CD4-positive, alpha-beta T cell (primary cell): ENCODE measurements around the gene DGKI. TPM values are rescaled to one million over a fixed set of nuclear protein-coding genes. Genes with fewer than 3 reads are reported as not detected.

ENCODE experiments used
- ATAC-seq: fragments of 200-7000 bp; cut with Tn5 transposase; one replicate; pipeline ENCODE4 v1.10.0; 2022; ENCODE audit warnings: mild to moderate bottlenecking; ENCODE audit not compliant: poor library complexity
- CTCF ChIA-PET: fragments of 350-600 bp; sonication (Branson Sonifier 250); formaldehyde crosslinking; loops from one replicate; lab custom pipeline; 2021; ENCODE audit warnings: antibody characterized with exemption, inconsistent platforms; lab: Charles Lee
- POLR2A ChIA-PET: fragments of 350-600 bp; sonication (Branson Sonifier 250); formaldehyde crosslinking; loops from one replicate; lab custom pipeline; 2021; ENCODE audit warnings: antibody characterized with exemption, inconsistent platforms; lab: Charles Lee
- DNase-seq, 14 experiments: peaks; one replicate each; pipeline ENCODE4 v3.0.0-alpha.2; 2013 to 2020; ENCODE audit warnings: mixed read lengths in 2 of 14
- H3K27ac ChIP-seq, 2 donors: one replicate each; pipeline versions ENCODE4 v1.5.1 to v1.7.0; 2013; ENCODE audit warnings: low read length in 2 of 2, low read depth in 1 of 2, mild to moderate bottlenecking in 1 of 2
- H3K27me3 ChIP-seq, 2 experiments: 1 replicate in 1 of 2; 2 replicates in 1 of 2; pipeline versions ENCODE4 v1.6.1 to v1.7.0; 2013; ENCODE audit warnings: low read length in 2 of 2, control low read depth in 1 of 2, mild to moderate bottlenecking in 1 of 2, moderate library complexity in 1 of 2; ENCODE audit not compliant: insufficient read depth in 2 of 2, control insufficient read depth in 1 of 2
- H3K36me3 ChIP-seq: one replicate; pipeline ENCODE4 v1.6.1; 2013; ENCODE audit warnings: low read length, control low read depth; ENCODE audit not compliant: insufficient read depth
- H3K4me1 ChIP-seq: one replicate; pipeline ENCODE4 v1.6.1; 2013; ENCODE audit warnings: low read length, control low read depth; ENCODE audit not compliant: insufficient read depth
- H3K4me3 ChIP-seq: one replicate; pipeline ENCODE4 v1.5.1; 2013; ENCODE audit warnings: mild to moderate bottlenecking, low read length, moderate library complexity
- H3K9me3 ChIP-seq, 2 experiments: 1 replicate in 1 of 2; 2 replicates in 1 of 2; pipeline versions ENCODE4 v1.6.1 to v1.7.0; 2013; ENCODE audit warnings: low read length in 2 of 2, mild to moderate bottlenecking in 2 of 2, control low read depth in 1 of 2, moderate library complexity in 1 of 2; ENCODE audit not compliant: control insufficient read depth in 1 of 2, insufficient read depth in 1 of 2
- H3K27ac Mint-ChIP-seq: one replicate; pipeline ENCODE4 v1.8.0; 2020; ENCODE audit warnings: mixed read lengths
- H3K27me3 Mint-ChIP-seq: one replicate; pipeline ENCODE4 v1.8.0; 2021; ENCODE audit warnings: mixed read lengths
- H3K36me3 Mint-ChIP-seq: one replicate; pipeline ENCODE4 v1.8.0; 2021; ENCODE audit warnings: low read depth, mixed read lengths
- H3K4me1 Mint-ChIP-seq: one replicate; pipeline ENCODE4 v1.8.0; 2021; ENCODE audit warnings: low read depth, mixed read lengths
- H3K4me3 Mint-ChIP-seq: one replicate; pipeline ENCODE4 v1.8.0; 2020; ENCODE audit warnings: mild to moderate bottlenecking, mixed read lengths
- H3K9me3 Mint-ChIP-seq: one replicate; pipeline ENCODE4 v1.8.0; 2020; ENCODE audit warnings: mixed read lengths
- CTCF ChIP-seq: fragments of 200-600 bp; IDR thresholded peaks from one replicate; pipeline ENCODE4 v1.8.0; 2022; ENCODE audit warnings: antibody characterized with exemption, mild to moderate bottlenecking
- intact Hi-C, 2 experiments: fragments of 100-400 bp; cut with DNase I in 1 of 2; cut with micrococcal nuclease in 1 of 2; formaldehyde crosslinking; loops; one replicate each; pipeline versions ENCODE4 v1.15.1 to v1.9.0; 2023 to 2025; cut with DNase I, micrococcal nuclease
- total RNA-seq, 174 experiments: library from RNA in 2 of 174; stranded (reverse) in 2 of 174; gene quantifications; one replicate each; pipeline ENCODE4 v1.2.3 and lab custom pipeline; 2021 to 2026

The DGKI gene
- total RNA-seq, 2 experiments from 2014 or later: not detected

GRCh38 chr7:137880432-137880831 is 33.7 kb upstream of the DGKI start:
- no peaks in the 10 kb centered on the region for H3K4me1 ChIP-seq
- Mint-ChIP-seq H3K27ac (no peak overlapping the region), H3K9me3 (no peaks in the 10 kb centered on the region), H3K36me3 (peaks cover 91% of the 10 kb centered on the region), H3K4me3 (no peak overlapping the region), H3K27me3 (no peaks in the 10 kb centered on the region), H3K4me1 (no peaks in the 10 kb centered on the region)
- ChIA-PET CTCF (no interaction called here), POLR2A (no interaction called here)
- H3K36me3 ChIP-seq: peaks cover 81% of the 10 kb centered on the region
- intact Hi-C loops: no loop called here
- TF ChIP-seq CTCF: no peak
- no peak overlapping the region for H3K4me3 ChIP-seq
- H3K27ac ChIP-seq: no peak overlapping the region
- peaks cover 0 to 7% of the 10 kb centered on the region in 2 experiments for H3K9me3 ChIP-seq
- no peak for ATAC-seq
- H3K27me3 ChIP-seq: no peaks in the 10 kb centered on the region
- DNase-seq: no peak

DNA sequence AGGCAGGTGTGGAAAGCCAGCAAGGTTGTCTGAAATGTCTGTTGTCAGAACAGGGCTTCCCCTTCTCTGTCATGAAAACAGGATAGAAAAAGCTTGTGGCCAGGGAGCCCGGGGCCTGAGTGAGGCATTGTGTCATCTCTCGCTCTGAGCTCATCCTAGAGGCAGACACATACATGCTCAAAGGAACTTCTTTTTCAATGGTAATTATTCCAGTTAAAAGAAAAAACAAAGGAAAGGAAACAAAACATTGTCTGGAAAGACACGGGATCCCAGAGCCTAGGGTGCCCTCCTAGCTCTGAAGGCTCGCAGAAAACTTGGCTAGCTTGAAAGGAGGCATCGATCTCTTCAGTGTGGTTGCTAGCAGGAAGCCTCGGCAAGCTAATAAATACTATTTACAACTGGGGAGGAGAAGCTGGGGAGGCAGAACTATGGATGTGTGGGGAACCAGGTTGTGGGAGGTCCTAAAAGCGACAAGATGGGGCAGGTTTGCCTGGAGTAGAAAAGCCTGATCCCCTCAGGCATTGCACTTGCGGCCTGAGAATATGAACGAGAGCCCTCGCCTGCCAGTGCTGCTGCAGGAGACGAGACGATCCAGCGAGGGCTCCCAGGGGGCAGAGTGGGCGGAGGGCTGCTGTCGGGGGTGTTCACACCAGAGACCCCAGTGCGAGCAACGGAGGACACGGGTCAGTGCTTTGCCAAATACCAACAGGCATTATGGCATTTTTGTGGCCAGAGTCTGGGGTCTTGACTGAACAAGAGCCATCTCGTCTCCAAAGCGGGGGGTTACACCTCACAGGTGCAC is 32.8 kb upstream of the DGKI start:
- Mint-ChIP-seq H3K4me3 (no peak overlapping the region), H3K4me1 (no peaks in the 10 kb centered on the region), H3K27ac (no peak overlapping the region), H3K27me3 (no peaks in the 10 kb centered on the region), H3K9me3 (no peaks in the 10 kb centered on the region), H3K36me3 (peaks cover 83% of the 10 kb centered on the region)
- TF ChIP-seq CTCF: no peak
- no peak for ATAC-seq
- H3K27me3 ChIP-seq: no peaks in the 10 kb centered on the region
- no peak overlapping the region for H3K4me3 ChIP-seq
- peaks cover 73% of the 10 kb centered on the region for H3K36me3 ChIP-seq
- intact Hi-C loops: no loop called here
- no peak for DNase-seq
- CTCF ChIA-PET: no interaction called here
- POLR2A ChIA-PET: no interaction called here
- no peaks in the 10 kb centered on the region for H3K4me1 ChIP-seq
- no peak overlapping the region for H3K27ac ChIP-seq
- peaks cover 0 to 7% of the 10 kb centered on the region in 2 experiments for H3K9me3 ChIP-seq

DNA sequence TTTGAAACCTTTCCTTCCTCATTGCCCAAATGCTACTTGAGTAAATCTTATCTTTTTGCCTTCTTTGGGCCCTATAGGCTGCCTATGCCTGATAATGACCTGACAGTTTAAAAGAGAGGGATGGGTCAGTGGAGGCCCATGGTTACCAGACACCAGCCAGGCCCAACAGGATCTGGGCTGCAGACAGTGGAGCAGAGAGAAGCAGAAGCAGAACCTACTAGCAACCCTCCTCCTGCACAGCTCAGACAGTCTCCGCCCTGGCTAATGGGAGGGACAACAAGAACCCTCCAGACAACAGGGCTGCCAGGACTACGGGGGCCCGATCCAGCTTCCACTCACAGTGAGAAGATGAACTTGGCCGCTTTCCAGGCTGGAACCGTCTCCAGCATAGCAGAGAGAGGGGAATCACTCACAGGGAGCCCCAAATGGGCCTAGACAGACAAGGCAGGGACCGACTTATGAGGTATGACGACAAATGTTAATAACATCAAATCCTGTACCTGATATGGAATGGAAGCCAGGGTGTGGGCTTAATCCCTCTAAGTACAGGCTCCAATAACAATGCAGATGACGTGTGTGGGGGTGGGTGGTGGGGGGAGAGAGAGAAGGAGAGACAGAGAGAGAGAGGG is 31.7 kb upstream of the DGKI start:
- H3K4me1 Mint-ChIP-seq: no peaks in the 10 kb centered on the region
- POLR2A ChIA-PET: no interaction called here
- ATAC-seq: no peak

More for the DNA sequence above, 31.7 kb upstream of the DGKI start:
- H3K9me3 ChIP-seq: peaks cover 0 to 7% of the 10 kb centered on the region in 2 experiments
- H3K9me3 Mint-ChIP-seq: no peaks in the 10 kb centered on the region
- H3K27me3 Mint-ChIP-seq: no peaks in the 10 kb centered on the region
- no peaks in the 10 kb centered on the region for H3K4me1 ChIP-seq
- no peak for TF ChIP-seq CTCF
- H3K27ac Mint-ChIP-seq: no peak overlapping the region
- H3K27me3 ChIP-seq: no peaks in the 10 kb centered on the region
- CTCF ChIA-PET: no interaction called here
- peaks cover 71% of the 10 kb centered on the region for H3K36me3 ChIP-seq
- H3K36me3 Mint-ChIP-seq: peaks cover 78% of the 10 kb centered on the region
- intact Hi-C loops: no loop called here
- no peak overlapping the region for H3K4me3 Mint-ChIP-seq
- no peak overlapping the region for H3K4me3 ChIP-seq
- no peak overlapping the region for H3K27ac ChIP-seq
- DNase-seq: no peak
